VCaP (cell line): ENCODE results near the gene SLC25A4.
"Not testable (repeated sequence)": the region's sequence is repeated elsewhere in the genome, so short reads cannot be mapped to it uniquely, and the experiment has no call there.

Source experiments
- H3K27ac ChIP-seq: fragments of 450-650 bp; 2 replicates; pipeline ENCODE4 v1.5.1; 2017
- CTCF ChIP-seq: fragments of 450-650 bp; conservative IDR thresholded peaks from 2 replicates; pipeline ENCODE4 v1.5.1; 2017; ENCODE audit warnings: mild to moderate bottlenecking, moderate library complexity

Gene SLC25A4

DNA sequence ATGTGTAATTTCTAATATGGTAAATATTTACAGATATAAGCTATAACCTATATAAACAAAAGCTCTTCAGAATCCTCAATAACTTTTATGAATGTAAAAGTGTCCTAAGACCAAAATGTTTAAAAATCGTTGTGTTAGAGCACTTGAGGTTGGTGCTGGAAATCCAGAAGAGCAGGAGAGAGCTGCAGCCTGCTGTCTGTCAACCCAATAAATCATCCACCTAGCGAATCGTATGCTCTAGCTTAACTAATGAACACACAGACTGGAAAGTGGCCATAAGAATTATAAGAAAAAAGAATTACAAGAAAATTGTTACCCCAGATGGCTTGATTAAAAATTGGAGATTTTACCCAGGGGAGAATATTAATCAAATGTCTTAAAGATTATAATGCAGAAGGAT lies 43.7 kb downstream of the SLC25A4 start:
- H3K27ac ChIP-seq, result no peak overlapping the region
- no peak for TF ChIP-seq CTCF

DNA sequence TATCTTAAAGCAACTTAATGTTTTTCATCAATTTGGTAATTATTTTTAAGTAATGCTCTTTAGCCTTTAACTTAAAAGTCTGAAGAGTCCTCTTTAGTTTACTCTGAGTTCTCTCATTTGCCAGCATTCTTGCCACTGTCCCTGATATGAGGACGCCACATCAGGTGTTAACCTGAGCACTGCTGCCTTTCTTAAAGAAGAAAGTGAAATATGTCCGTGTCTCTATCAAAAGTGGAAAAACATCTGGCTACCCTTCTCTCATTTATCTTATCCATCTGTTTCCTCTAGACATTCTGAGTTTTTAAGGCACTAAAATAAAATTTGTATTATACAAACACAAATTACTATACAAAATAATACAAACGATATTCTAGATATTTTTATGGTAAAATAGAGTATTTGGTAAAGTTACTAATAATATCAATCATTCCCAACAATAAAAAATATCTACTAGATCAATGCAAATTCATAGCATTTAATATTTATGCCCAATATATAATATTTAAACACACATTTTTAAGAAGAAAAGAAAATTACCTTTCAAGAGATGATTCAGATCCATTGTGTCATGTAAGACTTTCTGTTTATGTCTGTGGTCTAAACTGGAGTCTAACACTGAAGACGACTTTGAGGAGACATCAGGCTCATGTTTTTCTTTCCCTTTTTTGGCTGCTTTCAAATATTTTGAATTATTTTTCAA lies 46.7 kb downstream of the SLC25A4 start:
- no peak for TF ChIP-seq CTCF
- no peak overlapping the region for H3K27ac ChIP-seq

DNA sequence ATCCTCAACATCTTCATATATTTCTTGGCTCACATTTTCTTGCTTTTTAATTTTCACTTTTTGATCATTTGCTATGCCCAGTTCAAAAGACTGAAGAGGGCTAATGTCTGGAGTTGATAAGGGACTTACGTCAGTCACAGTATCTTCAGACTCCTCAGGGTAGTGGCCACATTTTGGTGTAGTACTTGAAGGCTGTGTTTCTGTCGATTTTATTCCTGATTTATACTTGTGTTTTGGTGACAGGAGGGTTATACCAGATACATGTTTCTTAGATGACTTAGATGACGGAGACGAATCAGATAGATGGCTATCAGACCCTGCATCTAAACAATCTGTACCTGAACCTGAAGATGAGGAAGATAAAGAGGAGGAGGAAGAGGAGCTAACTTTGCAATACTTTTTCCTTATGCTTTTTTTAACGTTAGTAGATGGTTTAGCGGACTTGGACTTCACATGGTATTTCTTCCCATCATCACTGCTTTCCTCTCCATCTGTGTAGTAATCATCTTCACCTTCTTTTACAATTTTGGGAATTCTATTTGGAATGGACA lies 47.3 kb downstream of the SLC25A4 start:
- TF ChIP-seq CTCF, result no peak
- H3K27ac ChIP-seq, result no peak overlapping the region

DNA sequence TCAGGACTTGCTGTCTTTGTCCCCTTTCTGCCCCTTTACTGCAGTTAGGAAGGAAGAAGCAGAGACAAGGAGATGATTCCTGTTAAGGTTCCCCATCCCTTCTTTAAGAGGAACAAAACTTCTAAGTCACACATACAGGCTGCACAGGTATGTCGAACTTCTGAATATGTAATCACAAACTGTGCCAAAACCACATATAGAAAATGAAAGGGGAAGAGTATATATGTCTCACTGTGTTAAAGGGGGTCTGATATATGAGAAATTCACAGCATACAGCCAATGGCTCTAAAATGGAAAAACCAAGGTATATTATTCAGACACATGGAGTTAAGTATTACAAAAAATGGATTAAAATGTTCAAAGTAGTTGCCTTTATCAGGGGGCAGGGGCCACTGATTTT lies 49.0 kb downstream of the SLC25A4 start:
- no peak for TF ChIP-seq CTCF
- H3K27ac ChIP-seq, result no peak overlapping the region

GRCh38 chr4:185194924-185195888 lies 52.1 kb downstream of the SLC25A4 start:
- H3K27ac ChIP-seq, result peak overlapping the region; percentile 30
- no peak for TF ChIP-seq CTCF

GRCh38 chr4:185196437-185196836 lies 53.4 kb downstream of the SLC25A4 start:
- no peak for TF ChIP-seq CTCF
- peak overlapping the region; percentile 30 for H3K27ac ChIP-seq

GRCh38 chr4:185198189-185198588 lies 55.1 kb downstream of the SLC25A4 start:
- not testable (repeated sequence) for H3K27ac ChIP-seq
